AG04450 (cell line): ENCODE measurements around the gene CEP135. TPM values are rescaled to one million over a fixed set of nuclear protein-coding genes. Genes with fewer than 3 reads are reported as not detected.

ENCODE experiments used
- CTCF ChIA-PET: fragments of 300-600, 350-600 bp; formaldehyde crosslinking; extraction: SDS; loops from one replicate; lab custom pipeline; 2022; ENCODE audit warnings: antibody characterized with exemption, inconsistent platforms; lab: Charles Lee
- POLR2A ChIA-PET: fragments of 350-600 bp; formaldehyde crosslinking; extraction: SDS; loops from one replicate; lab custom pipeline; 2021; ENCODE audit warnings: antibody characterized with exemption, inconsistent platforms; lab: Yijun Ruan, JAX
- DNase-seq: peaks from one replicate; pipeline ENCODE4 v3.0.0-alpha.2; 2011; ENCODE audit warnings: low read depth, low spot score
- H3K27ac ChIP-seq: one replicate; pipeline ENCODE4 v1.5.1; 2012; ENCODE audit warnings: low read depth, low read length, control low read depth
- H3K27me3 ChIP-seq: one replicate; pipeline ENCODE4 v1.6.0; 2012; ENCODE audit warnings: low read length; ENCODE audit not compliant: control insufficient read depth, insufficient read depth
- H3K4me3 ChIP-seq: 2 replicates; pipeline ENCODE4 v1.5.1; 2011; ENCODE audit warnings: mild to moderate bottlenecking, low read depth, low read length, control low read depth
- H3K9me3 ChIP-seq: 2 replicates; pipeline ENCODE4 v1.5.1; 2012; ENCODE audit warnings: low read length; ENCODE audit not compliant: control insufficient read depth, insufficient read depth
- CTCF ChIP-seq: IDR thresholded peaks from 2 replicates; pipeline ENCODE4 v1.5.1; 2011; ENCODE audit warnings: low read depth, low read length, control low read depth, inconsistent platforms
- polyA plus RNA-seq: library from polyadenylated mRNA; depleted of rRNA; stranded (reverse); fragments of >200 nt; gene quantifications from 2 replicates; pipeline ENCODE4 v1.2.3, GENCODE V29; 2011

The CEP135 gene
- polyA plus RNA-seq, 1 experiment = 6.4 TPM

- no peak overlapping the region for H3K27ac ChIP-seq
- H3K4me3 ChIP-seq = no peak overlapping the region
- peaks cover 6% of the 10 kb centered on the region for H3K27me3 ChIP-seq
- no peak for TF ChIP-seq CTCF
- ChIA-PET POLR2A (no interaction called here), CTCF (no interaction called here)
- no peak for DNase-seq
- H3K9me3 ChIP-seq = no peaks in the 10 kb centered on the region
Measured at GRCh38 chr4:56040842-56041241, 92.1 kb downstream of the CEP135 start.

- H3K4me3 ChIP-seq = no peak overlapping the region
- no peaks in the 10 kb centered on the region for H3K9me3 ChIP-seq
- no peak overlapping the region for H3K27ac ChIP-seq
- POLR2A ChIA-PET = no interaction called here
- H3K27me3 ChIP-seq = peaks cover 6% of the 10 kb centered on the region
- no peak for TF ChIP-seq CTCF
- CTCF ChIA-PET = no interaction called here
- DNase-seq = no peak
Measured at GRCh38 chr4:56042225-56042624, 93.5 kb downstream of the CEP135 start.

GRCh38 chr4:56048383-56048701 is 99.6 kb downstream of the CEP135 start:
- Histone ChIP-seq H3K9me3 (no peaks in the 10 kb centered on the region), H3K27ac (no peak overlapping the region), H3K4me3 (peak overlapping the region; percentile 65), H3K27me3 (peaks cover 11% of the 10 kb centered on the region)
- no peak for TF ChIP-seq CTCF
- DNase-seq = no peak
- ChIA-PET CTCF (interaction anchor here (1.0 kb wide), 1 partner anchor 253 kb away, joined by 3 read pairs; no protein-coding TSS in a partner anchor), POLR2A (no interaction called here)

GRCh38 chr4:56048702-56049431 is 100.1 kb downstream of the CEP135 start:
- Histone ChIP-seq H3K27me3 (peaks cover 11% of the 10 kb centered on the region), H3K27ac (no peak overlapping the region), H3K9me3 (no peaks in the 10 kb centered on the region), H3K4me3 (peak overlapping the region; percentile 65)
- ChIA-PET POLR2A (no interaction called here), CTCF (no interaction called here)
- TF ChIP-seq CTCF = peak; percentile 34
- no peak for DNase-seq

- Histone ChIP-seq H3K4me3 (no peak overlapping the region), H3K27ac (no peak overlapping the region), H3K9me3 (no peaks in the 10 kb centered on the region), H3K27me3 (peaks cover 11% of the 10 kb centered on the region)
- ChIA-PET POLR2A (no interaction called here), CTCF (no interaction called here)
- DNase-seq = no peak
- no peak for TF ChIP-seq CTCF
Measured at GRCh38 chr4:56050625-56051024, 101.9 kb downstream of the CEP135 start.
